Gastroesophageal sphincter (tissue), 3 donors: ENCODE data around the gene RHPN2.
"Not testable (repeated sequence)": the region's sequence is repeated elsewhere in the genome, so short reads cannot be mapped to it uniquely, and the experiment has no call there.

Source experiments
- POLR2A ChIP-seq, 2 donors: fragments of 450-650 bp; IDR thresholded peaks; one replicate each; pipeline ENCODE4 v1.6.1; 2017; ENCODE audit warnings: antibody characterized with exemption in 2 of 2, mild to moderate bottlenecking in 2 of 2, moderate library complexity in 1 of 2
- POLR2AphosphoS5 ChIP-seq: sonication (generic); formaldehyde crosslinking; IDR thresholded peaks from one replicate; pipeline ENCODE4 v1.6.1; 2017; ENCODE audit warnings: antibody characterized with exemption
- TF ChIP-seq, protein P1 (sequence below), 4 experiments: fragments of 200-600 bp in 2 of 4; fragments of 450-650 bp in 2 of 4; sonication (generic) in 1 of 4; IDR thresholded peaks; one replicate each; pipeline ENCODE4 v1.5.1; 2017 to 2019; ENCODE audit warnings: antibody characterized with exemption in 4 of 4, mild to moderate bottlenecking in 2 of 4, moderate library complexity in 2 of 4

GRCh38 chr19:32988254-32988653 is 76.4 kb downstream of the RHPN2 start:
- TF ChIP-seq, protein P1, sequence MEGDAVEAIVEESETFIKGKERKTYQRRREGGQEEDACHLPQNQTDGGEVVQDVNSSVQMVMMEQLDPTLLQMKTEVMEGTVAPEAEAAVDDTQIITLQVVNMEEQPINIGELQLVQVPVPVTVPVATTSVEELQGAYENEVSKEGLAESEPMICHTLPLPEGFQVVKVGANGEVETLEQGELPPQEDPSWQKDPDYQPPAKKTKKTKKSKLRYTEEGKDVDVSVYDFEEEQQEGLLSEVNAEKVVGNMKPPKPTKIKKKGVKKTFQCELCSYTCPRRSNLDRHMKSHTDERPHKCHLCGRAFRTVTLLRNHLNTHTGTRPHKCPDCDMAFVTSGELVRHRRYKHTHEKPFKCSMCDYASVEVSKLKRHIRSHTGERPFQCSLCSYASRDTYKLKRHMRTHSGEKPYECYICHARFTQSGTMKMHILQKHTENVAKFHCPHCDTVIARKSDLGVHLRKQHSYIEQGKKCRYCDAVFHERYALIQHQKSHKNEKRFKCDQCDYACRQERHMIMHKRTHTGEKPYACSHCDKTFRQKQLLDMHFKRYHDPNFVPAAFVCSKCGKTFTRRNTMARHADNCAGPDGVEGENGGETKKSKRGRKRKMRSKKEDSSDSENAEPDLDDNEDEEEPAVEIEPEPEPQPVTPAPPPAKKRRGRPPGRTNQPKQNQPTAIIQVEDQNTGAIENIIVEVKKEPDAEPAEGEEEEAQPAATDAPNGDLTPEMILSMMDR (IDR thresholded peaks at IDR 0.05) = not testable (repeated sequence)
- TF ChIP-seq POLR2A (IDR thresholded peaks at IDR 0.05); POLR2AphosphoS5: not testable (repeated sequence)
